Stimulated activated naive CD4-positive, alpha-beta T cell (primary cell): ENCODE results near the gene HDAC4.

Experiments
- DNase-seq, 6 experiments: peaks; one replicate each; lab custom pipeline; 2025; lab: John Stamatoyannopoulos, UW

The HDAC4 gene

DNA sequence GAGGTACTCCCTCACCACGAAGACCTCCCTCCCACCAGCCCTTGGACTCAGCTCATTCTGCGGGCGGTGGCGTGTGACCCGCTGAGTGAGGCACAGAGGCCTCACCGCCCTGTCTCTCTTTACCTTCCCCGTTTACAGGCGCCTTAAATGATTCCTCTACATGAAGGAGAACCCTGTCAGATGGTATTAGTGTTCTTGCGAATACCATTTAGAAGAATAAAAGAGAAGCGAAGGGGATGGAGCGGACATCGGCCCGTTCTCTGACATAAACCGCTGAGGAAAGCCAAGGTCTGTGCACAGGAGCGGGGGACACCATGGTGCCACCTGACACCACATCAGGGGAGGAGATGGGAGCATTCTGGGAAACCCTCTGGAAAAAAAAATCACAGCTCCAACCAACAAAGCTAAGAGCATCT, 179.8 kb downstream of the HDAC4 start:
- no peak for DNase-seq

DNA sequence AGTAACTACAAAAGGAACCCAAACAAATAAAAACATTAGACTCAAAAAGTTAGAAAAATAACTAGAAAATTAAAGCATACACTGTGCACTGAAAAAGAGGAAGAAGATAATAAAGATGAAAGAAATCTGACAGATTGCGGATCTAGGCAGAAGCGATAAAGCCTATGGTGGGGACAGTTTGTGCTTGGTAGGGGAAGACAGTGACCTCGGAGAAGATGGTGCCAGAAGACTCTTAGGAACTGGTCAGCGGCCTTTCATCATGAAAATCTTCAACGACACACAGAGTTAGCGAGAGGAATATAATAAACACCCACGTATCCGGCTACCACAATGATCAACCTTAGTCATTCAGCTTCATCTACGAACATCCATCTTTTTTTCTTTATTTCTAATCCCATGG, 180.5 kb downstream of the HDAC4 start:
- DNase-seq, result no peak

DNA sequence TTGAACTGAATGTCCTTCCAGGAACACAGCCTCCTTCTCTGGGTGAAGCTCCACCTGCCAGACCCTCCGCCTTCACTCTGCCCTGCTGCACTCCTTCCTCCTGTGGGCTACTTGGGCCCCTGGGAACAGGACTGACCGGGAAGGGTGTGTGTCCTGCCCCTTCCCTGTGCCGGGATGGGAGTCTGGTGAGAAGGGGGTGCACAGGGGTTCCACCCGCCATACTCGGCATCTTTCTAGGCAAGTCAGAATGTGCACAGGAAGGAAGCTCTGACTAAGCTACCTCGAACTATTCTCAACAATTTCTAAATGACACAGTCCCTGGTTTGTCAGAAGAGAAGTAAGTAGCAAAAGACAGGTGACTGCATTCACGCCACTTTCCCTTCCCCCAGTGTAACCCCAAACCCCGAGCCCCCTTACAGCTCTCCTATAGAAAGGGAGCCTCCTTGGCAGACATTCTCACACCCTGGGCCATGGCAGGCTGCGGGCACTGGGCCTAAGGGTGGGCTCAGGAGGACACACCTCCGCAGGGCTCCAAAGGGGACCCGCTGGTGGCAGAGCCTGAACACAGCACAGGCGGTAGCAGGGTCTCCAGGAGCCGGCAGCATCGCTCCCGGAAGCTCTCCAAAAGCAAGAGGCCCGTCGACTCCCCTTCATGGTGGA, 184.1 kb downstream of the HDAC4 start:
- peak in 1 of 6 experiments; percentile 34 for DNase-seq

DNA sequence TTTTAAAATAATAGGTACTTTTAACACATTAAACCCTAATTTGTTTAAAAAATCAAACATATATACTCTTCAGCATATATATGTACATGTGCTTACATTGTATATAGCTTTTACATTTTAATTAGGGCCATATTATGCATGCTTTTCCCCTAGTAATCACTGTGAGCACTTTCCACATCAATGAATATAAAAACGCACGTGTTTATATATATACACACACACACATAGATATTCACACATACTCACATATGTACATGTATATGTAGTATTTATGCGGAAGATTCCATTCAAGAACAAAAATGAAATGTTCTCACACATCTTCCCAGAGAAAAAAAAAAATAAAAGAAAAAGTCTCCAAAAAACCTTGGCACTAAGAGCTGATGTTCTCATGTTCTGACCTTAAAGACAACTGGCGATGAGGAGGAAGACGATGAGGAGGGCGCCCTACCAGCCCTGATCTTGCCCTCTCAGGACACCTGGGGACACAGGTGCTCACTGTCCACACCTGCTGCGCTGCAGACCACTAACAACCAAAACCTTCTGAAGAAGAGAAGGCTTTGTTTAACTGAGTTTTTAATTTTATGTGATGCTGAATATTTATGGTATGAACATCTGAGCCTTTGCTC, 184.7 kb downstream of the HDAC4 start:
- no peak for DNase-seq

DNA sequence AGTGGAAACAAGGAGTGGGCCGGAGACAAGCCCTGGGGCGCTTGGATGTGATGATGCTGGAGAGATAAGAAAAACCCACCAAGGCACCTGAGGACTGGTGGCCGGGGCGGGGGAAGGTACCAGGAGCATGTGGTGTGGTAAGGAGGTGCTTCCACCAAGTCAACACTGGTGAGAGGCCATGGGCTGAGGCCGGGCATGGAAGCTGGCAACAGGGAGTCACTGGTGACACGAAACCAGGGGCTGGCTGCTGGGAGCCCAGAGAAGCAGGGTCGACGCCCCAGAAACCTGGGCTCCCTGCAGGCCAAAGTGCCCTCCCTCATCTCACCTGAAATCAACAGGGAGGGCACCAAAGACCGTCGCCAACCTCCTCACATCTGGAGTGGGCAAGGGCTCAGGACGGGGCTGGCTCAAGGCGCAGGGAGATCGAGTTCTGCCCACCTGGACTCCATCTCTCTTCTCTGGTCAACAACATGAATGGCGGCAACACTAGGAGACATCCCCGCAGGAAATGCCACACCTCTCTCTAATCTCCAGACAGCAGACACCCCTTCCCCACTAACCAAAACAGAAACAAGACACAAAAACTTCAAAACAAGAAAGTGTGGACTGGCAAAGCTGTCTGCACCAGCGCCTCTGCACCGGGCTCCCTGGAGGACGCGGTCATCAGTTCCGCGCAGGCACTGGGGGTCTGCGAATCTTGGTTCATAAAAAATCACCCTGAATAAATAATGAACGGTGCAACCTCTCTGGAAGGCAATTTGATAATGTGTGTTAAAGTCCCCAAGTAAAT, 185.5 kb downstream of the HDAC4 start:
- DNase-seq, result no peak

DNA sequence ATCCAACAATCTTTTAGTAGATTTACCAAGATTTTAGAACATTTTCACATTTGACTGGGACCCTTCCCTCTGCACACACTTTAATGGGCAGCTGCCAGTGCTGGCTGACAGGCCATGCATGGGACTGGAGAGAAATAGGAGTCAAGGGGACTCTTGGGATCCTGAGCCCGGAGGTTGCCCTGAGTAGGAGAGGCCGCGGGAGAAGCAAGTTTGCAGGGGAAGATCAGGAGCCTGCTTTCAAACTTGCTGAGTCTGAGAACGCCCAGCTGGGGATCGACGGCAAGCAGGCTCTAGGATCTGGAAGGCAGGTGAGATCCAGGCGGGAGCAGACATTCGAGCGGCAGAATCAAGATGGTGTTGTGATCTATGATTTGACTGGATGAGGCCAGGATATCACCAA, 186.1 kb downstream of the HDAC4 start:
- no peak for DNase-seq

DNA sequence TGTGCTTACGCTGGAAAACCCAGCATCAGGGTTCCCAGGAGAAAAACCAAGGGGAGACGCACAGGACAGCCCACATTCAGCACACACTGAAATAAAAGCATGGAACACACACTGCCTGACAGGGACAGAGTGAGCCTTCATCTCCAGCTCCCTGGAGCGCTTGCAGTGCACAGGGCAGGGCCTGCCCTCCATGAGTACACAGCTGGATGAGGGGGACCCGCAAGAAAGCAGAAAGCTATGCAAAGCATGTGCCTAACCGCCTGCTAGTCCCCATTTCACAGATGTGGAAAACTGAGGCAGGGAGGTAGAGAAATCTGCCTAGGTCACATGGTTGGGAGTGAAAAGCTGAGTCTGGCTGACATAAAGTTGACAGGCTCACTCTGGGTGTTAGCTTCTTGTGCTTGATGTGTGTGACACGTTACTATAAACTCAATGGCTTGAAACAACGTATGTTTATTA, 187.1 kb downstream of the HDAC4 start:
- no peak for DNase-seq

DNA sequence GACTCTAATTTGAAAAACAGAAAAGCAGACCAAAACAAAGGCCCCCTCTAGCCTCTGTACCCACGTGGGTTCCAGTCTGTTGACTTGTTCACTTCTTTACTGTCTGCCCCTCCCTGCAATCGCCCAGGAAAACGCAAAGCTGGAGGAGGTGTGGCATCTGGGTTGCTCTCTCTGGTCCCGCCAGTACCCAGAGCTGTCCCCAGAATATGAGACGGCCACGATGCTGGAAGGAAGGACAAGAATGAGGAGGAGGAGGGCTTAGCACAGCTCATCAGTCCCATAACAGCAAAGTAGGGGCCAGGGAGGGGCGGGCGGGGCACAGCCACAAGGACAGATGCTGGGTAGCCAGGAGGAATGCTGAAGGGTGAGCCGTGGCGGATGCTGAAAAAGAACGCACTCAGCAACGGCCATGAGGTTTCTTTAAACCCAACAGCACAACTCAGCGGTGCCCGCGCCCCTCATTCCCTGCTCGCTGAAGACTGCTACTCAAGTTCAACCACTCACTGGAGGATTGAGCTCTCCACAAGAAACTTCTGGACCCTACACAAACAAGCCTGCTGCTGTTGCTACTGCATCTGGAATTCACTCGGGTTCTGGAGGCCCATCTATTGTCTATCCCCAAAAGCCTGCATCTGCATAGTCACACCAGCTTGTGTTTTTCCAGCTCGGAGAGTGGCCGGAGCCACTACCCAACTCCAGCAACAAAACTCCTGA, 187.7 kb downstream of the HDAC4 start:
- DNase-seq, result no peak

DNA sequence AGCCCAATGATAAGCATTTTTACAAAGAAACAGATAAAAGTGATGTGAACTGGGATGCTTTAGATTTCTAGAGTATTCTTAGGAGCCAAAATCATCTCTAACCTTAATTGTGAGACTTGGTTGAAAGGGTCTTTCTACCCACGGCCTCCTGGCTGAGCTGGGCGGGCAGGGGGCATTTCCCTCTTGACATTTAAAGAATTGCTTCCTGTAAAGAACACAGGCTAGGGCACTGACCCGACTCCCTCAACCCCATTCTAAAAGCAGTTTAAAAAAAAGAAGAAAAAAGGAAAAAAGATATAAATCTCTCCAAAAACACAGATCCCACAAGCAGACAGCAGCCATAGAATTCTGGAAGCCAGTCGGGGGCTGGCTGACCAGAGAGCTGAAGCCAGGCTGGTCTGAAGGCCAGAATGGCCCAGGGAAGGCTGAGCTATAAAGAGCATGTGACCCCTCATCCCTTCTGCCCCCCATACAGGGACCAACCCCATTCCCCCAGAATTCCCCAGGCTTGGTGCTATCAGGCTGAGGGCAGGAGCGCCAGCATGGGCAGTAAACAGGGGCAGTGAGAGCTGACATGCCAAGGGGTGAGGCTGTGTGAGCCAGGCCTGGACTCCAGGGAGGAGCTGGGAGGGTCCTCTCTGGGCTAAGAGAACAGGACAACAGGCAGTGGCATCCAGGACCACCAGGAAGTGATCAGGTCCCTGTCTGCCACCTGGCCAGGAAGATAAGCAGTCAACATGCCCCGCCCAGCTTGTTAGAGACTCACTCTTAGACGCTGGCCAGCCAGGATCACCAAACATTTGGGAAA, 188.5 kb downstream of the HDAC4 start:
- no peak for DNase-seq

DNA sequence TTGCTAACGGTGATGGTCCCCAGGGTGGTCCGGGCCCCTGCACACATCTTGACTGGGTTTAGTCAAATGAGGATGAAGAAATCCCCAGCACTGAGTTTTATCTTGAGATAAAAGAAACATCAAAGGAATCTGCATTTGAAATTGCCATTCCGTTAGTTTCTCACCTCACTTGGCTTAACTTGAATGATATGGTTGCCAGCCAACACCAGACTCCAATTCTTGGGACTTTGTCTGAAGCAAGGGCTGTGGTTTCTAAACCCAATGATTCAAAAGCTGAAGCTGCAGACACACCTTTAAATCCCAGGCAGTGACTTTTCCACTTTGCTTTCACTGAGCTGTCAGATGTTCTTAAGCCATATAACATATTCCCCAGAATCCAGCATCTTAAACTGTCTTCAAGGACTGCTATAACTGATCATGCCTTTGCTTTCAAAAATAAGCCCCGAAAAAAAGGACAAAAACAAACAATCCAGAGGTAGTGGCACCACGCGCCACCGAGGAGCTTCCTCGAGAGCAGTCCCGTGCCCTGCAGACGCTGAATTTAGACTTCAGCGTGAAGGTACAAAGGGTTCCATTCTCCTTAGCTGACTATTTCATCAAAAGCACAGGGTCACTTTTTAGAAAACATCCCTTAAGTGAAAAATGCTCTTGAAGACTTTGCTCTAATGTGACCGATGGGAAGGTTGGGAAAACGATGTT, 189.3 kb downstream of the HDAC4 start:
- DNase-seq, result peak in 1 of 6 experiments; percentile 18

DNA sequence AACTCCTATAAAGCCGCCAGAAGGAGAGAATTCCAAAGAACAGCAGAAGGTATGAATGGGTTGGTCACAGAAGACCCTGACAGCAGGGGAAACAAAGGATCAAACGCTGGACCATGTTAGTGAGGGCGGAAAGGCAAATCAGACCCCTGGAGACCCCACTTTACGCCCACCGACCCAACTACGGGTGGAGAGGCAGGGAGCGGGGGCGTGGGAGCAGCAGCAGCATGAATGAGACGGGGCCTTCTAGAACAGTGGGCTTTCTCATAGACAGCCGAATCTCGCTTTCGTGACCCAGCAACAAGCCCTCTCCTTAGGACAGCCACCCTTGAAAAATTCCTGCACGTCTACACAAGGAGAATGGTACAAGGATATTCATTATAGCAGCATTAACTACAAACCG, 191.0 kb downstream of the HDAC4 start:
- DNase-seq, result no peak

DNA sequence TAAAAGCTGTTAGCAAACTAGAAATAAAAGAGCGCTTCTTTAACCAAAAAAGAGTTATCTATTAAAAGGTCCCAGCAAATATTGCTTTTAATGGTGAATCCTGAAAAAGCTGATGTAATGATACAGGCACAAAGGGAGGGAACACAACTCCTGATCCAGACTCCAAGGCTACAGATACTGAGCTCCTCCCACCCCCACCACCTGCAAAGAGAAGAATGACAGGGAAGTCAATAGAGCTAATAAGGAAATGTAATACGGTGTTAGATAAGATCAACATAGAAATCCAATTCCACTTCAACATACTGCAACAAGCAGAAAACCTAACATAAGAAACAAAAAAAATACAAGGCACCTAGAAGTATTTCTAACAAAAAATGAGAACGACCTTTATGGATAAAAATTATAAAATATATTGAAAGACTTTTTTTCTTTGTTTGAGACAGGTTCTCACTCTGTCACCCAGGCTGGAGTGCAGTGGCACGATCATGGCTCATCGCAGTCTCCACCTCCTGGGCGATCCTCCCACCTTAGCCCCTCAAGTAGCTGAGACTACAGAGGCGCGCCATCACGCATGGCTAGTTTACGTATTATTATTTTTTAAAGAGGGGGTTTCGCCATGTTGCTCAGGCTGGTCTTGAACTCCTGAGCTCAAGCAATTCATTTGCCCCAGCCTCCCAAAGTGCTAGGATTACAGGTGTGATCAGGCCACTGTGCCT, 192.2 kb downstream of the HDAC4 start:
- no peak for DNase-seq

DNA sequence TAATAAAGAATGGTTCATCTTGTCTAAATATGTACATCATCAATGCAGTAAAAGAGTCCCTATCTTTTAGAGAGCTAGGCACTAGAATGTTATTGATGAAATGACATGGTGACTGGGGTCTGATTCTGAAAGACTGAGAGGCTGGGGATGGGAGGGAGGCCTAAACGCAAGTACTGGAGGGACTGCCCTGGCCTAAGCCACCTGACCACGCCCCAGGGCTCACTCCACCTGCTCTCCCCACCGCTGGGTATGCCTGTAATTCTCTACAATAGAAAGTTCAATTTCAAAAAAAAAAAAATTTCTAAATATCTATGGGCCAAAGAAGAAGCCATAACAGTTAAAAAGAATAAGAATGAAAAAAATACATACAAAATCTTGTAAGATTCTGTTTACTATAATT, 194.0 kb downstream of the HDAC4 start:
- no peak for DNase-seq

DNA sequence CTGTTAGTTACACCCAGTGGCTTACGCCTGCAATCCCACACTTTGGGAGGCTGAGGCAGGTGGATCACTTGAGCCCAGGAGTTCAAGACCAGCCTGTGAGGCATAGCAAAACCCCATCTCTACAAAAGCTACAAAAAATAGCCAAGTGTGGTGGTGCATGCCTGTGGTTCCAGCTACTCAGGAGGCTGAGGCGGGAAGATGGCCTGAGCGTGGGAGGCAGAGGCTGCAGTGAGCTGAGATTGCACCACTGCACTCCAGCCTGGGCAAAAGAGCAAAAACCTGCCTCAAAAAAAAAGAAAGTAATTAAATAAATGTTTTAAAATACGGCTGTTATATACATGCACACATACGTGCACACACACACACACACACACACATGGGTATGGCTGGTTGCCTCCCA, 194.8 kb downstream of the HDAC4 start:
- no peak for DNase-seq

DNA sequence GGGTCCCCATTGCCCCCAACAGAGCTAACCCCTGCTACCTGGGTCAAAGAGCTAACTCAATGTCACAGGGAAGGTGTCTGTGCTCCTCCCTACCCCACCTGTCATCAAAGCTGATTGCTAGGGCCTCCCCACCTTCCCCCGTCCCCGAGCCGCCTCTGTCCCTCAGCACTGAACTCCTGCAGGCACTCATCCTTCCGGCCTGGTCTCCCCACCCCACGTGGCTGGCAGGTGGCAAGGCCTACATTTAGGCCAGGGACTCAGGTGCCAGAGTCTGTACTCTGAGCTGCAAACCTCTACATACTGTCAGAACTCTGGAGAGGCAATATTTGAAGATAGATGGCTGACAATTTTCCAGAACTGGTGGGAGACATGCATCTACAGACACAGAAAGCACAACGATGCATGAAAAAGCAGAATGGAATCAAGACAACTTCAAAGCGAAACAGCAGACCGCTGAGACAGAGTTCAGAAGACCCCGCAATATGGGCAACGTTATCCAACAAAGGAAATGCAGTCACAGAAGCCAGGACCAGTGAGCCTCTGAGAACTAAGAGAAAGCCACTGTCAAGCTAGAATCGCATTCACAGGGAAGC, 195.8 kb downstream of the HDAC4 start:
- DNase-seq, result no peak

DNA sequence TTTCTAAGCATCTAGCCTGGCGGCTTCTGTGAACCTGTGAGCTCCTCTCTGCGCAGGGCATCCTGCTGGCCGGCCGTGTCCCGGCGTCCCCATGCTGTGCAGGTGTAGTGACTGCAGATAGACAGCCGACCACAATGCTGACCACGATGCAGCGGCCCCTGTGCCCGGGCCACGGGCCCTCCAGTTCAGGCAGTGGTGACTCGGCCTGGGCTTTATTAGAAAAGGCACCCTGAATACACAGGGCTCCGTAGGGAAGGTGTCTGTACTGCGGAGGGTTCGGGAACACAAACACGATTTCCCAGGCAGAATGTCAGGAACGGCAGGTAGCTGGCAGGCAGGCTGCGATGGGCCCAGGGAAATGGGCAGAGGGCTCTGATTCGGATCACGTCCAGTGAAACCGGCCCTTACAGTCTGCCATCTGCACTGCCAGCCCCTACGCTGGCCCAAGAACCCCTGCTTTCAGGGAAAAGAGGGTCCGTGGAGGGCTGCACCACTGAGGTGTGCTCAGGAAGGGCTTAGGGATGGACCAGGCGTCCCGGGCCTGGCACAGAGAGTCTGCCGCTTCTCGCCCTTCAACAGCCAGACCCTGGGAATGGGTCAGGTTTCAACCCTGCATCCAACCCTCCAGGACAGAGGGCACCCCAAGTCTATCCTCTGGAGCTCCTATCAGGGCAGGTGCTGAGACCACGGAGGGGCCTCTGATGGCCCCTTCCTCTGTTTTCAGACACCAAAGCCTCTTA, 196.5 kb downstream of the HDAC4 start:
- DNase-seq, result no peak

DNA sequence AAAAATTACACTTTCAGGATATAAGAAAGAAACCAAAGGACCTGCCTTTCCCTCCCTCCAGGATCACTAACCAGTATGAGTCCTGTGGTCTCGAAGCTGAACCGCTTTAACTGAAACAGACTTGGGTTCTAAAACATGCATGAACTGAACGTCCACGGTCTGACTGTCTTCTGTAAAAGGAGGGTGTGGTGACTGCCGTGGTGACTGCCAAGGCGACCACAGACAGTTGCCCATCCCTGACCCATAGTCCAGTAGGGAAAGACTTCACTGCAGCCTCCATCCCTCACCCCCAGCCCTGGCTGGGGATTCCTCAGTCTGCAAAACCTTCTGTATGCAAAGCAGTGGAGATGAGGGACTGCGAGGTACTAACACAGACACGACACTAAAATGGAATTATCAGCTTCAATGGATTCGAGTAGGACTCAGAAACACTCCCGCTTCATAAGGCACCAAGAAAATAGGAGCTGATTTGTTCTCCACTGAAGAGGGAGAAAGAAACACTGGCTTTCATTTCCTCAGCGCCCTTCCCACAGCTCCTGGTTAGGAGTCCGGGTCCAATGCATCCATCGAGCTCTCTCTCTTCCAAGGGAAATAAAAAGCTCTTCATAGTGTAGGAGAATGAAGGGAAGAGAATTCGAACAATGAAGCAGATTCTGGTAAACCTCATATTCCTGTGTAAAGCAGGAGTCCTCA, 197.2 kb downstream of the HDAC4 start:
- DNase-seq, result no peak

DNA sequence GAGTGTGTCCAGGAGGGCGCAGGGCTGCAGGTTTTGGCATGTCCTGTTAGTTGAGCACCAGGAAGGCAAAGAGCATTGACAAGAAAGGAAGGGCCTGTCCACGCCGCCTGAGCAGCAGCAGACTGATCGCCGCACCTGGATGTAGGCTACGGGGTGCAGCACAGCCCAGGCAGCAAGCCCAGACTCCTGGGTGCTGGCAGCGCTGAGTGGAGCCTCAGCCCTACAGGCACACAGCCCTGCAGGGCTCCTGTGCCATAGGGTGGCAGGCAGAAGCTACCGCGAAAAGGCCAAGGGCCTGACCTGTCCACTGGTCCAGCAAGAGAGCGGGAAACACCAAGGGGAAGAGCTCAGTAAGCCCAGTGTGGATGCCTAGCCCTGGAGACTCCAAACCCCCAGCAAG, 198.0 kb downstream of the HDAC4 start:
- DNase-seq, result no peak

DNA sequence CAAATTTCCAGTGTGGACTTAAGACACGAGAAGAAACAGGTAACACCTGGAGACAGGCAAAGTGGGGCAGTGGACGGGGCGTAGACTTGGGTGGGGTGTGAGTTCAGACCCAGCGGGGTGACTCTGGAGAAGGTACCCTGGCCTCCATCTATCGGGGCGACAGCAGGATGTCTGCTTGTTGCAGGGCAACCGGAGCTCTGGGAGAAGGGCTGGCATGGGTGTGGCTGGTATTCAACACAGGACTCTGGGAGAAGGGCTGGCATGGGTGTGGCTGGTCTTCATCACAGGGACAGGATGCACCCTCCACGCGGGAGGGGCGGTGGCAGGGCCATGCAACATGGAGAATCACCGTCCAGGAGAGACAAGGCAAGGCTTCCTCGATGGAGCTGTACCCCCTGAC, 198.5 kb downstream of the HDAC4 start:
- DNase-seq, result no peak
